HG02588 (cell line): ENCODE data around the gene RAPSN.

ENCODE experiments used
- ATAC-seq: cut with Tn5 transposase; IDR thresholded peaks from one replicate; pipeline ENCODE4 v1.9.1; 2021; ENCODE audit warnings: mild to moderate bottlenecking, moderate library complexity; ENCODE audit not compliant: unreplicated experiment

Gene RAPSN

DNA sequence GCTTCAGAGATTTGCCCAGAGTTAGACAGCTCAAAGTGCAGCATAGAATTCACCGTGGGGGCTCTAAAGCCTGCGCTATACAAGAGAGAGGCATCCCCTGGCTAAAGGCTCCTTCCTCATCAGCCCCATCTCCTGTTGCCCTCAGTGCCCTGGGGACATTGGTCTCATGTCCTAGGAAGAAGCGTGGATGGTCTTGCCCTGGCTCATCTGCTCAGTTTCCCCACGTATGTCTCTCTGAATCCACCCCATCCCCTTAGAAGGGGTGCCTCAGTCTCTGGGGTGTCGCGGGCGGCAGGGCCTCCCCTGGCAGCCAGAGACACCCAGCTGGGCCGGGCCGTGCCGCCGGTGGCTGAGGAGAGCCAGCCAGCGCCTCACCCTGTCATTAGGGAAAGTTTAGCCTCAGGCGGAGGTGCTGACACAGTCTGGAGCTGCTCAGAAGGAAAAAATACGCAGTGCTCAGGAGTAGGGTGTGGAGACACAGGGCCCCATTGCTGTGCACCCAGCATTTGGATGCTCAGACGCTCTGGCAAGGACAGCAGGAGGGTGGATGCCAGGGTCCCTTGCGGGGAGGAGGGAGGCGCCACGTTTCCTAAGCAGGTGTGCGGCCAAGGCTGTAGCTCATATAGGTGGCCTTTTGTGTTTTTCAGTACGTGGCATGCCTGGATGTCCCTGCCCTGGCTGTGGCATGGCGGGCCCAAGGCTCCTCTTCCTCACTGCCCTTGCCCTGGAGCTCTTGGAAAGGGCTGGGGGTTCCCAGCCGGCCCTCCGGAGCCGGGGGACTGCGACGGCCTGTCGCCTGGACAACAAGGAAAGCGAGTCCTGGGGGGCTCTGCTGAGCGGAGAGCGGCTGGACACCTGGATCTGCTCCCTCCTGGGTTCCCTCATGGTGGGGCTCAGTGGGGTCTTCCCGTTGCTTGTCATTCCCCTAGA, 39.2 kb downstream of the RAPSN start:
- ATAC-seq = no peak

GRCh38 chr11:47408598-47409439, 40.1 kb downstream of the RAPSN start:
- ATAC-seq = no peak

GRCh38 chr11:47407746-47408590, 41.0 kb downstream of the RAPSN start, which contains the start of gene SLC39A13:
TSS of gene SLC39A13 (plus strand) at chr11:47408590. CDS start at chr11:47410095, 1,505 bp downstream.
- ATAC-seq = peak; percentile 78

DNA sequence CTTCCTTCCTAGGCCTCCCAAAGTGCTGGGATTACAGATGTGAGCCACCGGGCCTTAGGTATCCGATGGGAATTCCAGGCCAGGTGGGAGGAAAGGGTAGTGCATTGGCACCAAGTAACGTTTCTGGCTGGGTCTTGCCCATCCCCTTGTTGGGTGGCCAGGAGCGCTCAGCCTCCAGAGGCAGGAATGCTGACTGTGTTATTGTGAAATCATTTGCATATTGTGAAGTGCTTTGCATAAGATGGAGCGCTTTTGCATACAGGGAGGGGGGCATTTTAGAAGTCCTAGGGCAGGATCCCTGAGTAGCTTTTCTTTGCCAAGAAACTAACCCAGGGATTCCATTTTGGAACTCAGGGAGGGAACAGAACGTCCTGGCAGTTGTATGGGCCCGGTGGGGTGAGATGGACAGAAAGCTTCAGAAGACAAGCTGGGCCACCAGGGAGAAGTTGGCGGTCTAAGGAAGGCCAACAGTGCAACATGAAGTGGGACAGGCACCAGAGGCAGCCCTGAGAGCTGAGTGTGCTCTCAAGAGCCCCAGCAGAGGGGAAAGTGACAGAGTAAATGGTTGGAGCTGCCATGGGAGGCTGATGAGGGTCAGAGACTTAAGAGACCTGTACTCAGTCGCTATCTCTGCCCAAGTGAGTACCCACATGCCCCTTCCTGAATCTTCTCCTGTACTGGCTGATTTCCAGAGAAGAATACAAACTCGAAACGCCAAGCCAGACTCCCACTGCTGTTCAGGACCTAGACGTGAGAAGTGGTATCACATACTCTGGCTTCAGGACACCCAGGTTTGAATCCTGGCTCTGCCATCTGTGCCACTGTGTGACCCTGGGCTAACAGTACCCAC, 41.8 kb downstream of the RAPSN start:
- ATAC-seq = no peak

DNA sequence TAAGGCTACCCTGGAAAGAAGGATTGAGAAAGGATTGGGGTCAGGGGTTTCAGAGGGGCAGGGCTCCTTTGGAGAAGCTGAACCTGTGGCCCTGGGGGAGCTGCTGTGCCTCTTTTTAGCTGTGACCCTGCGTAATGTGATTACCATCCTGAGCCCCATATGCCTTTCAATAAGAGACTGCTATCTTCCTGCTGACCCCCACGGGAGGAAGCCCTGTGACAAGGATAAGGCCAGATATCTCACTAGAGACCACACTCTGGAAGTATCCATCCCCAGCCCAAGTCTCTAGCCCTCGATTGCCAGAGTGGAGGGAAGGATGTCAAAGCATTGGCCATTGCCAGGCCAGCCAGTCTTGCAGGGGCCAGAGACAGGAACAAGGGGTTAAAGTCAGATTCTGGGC, 45.4 kb downstream of the RAPSN start:
- no peak for ATAC-seq

DNA sequence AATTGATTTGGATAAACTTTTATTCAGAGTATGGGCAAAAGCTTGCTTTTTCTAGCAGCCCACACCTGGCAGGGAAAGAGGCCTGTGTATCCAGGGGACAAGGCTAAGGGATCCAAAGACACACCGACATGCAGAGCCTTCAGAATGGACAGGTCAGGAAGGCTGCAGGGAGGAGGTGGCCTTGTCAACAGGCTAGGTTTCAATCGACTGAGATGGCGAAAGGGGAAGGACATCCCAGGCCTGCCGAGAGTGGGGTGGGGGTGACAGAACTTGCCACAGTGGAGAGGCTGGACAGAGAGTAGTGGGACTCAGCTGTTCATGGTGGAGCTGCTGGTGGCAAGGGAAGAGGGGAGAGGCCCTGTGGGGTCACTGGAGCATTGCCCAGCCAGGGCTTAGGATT, 45.8 kb downstream of the RAPSN start:
- no peak for ATAC-seq

- peak; percentile 59 for ATAC-seq
These were observed 48.1 kb downstream of the RAPSN start for GRCh38 chr11:47400768-47401279.

GRCh38 chr11:47399860-47400767, 48.8 kb downstream of the RAPSN start:
- peak; percentile 44 for ATAC-seq

GRCh38 chr11:47398551-47398950, 50.4 kb downstream of the RAPSN start:
- ATAC-seq = no peak

GRCh38 chr11:47398011-47398410, 50.9 kb downstream of the RAPSN start:
- no peak for ATAC-seq

- no peak for ATAC-seq
These were observed 53.0 kb downstream of the RAPSN start for GRCh38 chr11:47396049-47396320.

DNA sequence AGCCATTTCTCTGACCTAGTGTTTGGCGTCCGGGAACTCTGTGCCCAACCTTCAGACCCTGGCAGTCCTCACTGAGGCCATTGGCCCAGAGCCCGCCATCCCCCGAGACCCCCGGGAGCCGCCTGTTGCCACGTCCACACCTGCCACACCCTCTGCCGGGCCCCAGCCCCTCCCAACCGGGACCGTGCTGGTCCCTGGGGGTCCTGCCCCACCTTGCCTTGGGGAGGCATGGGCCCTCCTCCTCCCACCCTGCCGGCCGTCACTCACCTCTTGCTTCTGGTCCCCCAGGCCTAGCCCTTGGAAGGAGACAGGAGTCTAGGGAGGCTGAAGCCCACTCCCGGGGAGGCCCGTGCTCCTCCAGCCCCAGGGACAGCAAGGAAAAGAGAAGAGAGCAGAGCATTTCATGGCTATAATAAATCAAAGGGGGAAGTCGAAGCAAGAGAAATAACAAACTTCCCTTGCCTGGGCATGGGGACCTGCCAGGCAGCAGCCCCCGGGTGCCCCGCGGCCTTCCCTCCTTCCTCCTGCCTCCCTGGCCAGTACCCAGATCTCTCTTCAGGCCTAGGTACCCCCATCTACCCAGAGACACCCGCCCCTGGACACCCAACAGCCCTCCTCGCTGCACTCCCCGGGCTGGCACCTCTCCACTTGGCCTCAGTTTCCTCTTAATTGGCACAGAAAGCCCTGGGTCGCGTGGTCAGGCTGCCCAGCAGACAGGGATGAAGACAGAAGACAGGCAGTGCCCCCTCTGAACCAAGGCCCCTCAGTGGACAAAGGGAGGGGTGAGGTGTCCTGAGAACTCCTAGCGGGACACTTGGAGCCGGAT, 53.5 kb downstream of the RAPSN start:
- no peak for ATAC-seq

GRCh38 chr11:47394322-47395222, 54.4 kb downstream of the RAPSN start:
- no peak for ATAC-seq

- ATAC-seq = no peak
These were observed 55.0 kb downstream of the RAPSN start for GRCh38 chr11:47394050-47394321.

DNA sequence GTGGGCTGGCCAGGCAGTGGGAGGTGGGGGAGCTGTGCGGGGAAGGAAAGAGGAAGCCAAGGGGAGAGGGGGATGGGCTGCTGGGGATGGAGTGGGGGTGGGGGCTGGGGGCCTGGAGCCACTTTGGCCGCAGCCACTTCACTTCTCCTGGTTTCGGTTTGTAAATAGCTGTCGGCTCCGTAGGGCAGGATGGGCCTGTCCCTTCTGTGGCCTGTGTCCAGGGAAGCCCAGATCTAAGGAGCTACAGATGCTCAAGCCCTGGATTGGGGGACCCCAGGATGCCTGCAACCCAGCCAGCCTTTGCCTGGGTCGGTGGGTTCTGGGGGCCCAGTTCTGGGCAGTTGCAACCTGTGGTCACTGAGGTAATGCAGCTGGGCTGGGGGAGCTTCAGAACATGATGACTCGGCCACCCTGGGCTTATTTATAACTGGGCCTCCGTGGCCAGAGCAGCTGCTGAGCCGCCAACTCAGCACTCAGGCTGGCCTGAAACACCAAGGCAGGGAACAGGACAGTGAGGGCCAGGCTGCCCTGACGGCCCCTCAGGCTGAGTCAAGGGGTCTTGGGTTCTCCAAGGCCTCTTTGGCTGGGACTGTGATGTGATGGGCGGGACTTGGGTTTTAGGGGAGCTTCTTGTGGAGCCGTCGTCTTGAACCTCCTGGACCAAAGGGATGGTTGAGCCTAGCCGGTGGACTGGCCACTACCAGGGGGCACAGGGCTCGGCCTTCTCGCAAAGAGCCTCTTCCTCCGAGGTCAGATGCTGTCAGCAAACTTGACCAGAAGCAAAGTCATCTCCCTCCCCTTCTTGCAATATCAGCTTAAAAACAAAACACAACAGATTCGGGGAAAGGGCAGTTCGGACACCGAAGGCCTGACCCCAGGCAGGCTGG, 55.5 kb downstream of the RAPSN start:
- ATAC-seq = no peak

DNA sequence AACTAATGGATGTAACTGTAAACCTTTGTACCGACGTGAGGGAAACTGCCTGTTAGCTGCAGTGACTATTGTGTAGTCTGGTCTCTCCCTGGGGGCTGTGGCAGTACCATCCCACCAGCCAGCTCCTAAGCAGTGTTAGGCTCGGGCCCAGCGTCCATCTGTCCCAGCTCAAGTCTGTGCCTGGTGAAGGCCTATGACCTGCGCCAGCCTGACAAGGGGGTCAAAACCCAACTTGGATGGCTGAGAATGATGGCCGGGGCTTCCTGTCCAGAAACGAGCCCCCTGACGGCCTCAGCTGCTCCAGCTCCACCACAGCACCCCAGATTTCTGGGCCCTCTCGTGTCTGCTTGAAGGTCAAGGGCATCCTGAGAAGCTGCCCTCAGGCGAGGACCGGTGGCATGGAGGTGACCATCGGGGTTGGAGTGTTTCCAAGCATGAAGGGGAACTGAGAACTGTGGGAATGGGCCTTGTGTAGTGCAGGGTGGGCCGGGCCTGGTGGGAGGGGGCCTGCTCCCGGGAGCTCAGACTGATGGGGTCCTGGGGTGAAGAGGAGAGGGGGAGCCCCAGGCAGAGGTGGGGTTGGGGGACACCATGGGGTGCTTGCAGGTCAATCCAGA, 56.3 kb downstream of the RAPSN start:
- no peak for ATAC-seq
